Measurements from ENCODE around the gene PTRHD1.

The PTRHD1 gene

DNA sequence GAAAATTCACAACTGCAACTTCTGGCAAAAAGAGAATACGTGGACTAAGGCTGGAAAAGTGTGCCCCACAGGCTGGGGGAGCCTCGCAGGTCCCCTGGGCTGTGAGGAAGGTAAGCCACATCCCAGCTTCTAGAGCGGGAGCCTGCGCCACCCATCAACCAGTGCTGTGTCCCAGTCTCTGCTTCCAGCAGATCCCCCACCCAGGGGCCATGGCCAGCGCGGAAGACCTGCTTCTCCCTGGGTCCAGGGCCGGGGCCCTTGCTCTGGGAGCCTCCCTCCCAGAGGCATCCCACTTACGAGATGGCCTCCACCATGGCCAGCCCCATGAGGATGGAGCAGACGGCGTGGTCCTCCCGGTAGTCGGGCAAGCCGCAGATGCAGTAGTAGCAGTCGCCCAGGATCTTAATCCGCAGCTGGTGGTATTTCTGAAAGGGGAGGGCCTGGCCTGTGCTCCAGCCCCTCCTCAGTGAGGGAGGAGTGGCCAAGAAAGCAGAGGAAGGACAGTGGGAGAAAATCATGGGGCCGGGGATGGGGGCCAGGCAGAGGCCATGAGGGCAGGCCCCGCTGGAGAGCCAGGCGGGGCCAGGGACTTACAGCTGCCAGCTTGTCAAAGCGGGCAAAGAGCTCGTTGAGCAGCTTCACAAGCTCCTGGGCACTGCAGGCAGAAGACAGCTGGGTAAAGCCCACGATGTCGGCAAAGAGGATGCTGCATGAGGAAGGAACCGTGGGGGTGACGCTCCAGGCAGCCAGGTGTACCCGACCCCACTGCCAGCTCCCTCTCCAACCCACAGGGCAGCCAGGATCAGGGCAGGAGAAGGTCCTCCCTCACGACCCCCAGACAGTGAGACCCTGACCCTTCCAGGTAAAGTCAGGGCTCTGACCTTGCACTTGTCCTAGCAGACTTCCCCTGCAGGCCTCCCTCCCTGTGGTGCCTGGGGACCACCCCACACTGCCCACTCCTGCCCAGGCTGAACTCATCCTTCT, 48.1 kb upstream of the PTRHD1 start:
- H3K4me1 ChIP-seq (ENCODE audit: low read length), result no peaks in the 10 kb centered on the region
- no peak overlapping the region for H3K9ac ChIP-seq (ENCODE audit: low read length)
- H3K4me2 ChIP-seq (ENCODE audit: low read depth, low read length), result no peak overlapping the region
- no peaks in the 10 kb centered on the region; the same call in 1 of the 2 replicates for H3K36me3 ChIP-seq (replicated peaks; ENCODE audit: insufficient read depth, low read length)
- H2AFZ ChIP-seq (ENCODE audit: low read length), result no peak overlapping the region
- H3K27ac ChIP-seq (ENCODE audit: low read length), result no peak overlapping the region
- peaks cover 4% of the 10 kb centered on the region; the same call in 1 of the 2 replicates for H3K79me2 ChIP-seq (ENCODE audit: low read length)
- no peaks in the 10 kb centered on the region for H3K9me3 ChIP-seq (replicated peaks; ENCODE audit: insufficient read depth, low read length)
- no peak overlapping the region for H3K4me3 ChIP-seq (ENCODE audit: low read length)
- H3F3A ChIP-seq (ENCODE audit: insufficient read depth, low read length), result no peaks in the 10 kb centered on the region
- no peaks in the 10 kb centered on the region for H4K20me1 ChIP-seq (ENCODE audit: insufficient read depth, low read length)
- no peaks in the 10 kb centered on the region for H3K27me3 ChIP-seq (replicated peaks; ENCODE audit: insufficient read depth, low read length)
- no peaks in the 10 kb centered on the region for H3K9me2 ChIP-seq (replicated peaks; ENCODE audit: insufficient read depth, low read length)
- no peak for DNase-seq
- no peak for TF ChIP-seq EZH2 (optimal IDR thresholded peaks at IDR 0.05; ENCODE audit: low read depth, low read length)
- TF ChIP-seq EZH2phosphoT487 (IDR thresholded peaks at IDR 0.05; ENCODE audit: low read length), result no peak
- TF ChIP-seq, protein P1, sequence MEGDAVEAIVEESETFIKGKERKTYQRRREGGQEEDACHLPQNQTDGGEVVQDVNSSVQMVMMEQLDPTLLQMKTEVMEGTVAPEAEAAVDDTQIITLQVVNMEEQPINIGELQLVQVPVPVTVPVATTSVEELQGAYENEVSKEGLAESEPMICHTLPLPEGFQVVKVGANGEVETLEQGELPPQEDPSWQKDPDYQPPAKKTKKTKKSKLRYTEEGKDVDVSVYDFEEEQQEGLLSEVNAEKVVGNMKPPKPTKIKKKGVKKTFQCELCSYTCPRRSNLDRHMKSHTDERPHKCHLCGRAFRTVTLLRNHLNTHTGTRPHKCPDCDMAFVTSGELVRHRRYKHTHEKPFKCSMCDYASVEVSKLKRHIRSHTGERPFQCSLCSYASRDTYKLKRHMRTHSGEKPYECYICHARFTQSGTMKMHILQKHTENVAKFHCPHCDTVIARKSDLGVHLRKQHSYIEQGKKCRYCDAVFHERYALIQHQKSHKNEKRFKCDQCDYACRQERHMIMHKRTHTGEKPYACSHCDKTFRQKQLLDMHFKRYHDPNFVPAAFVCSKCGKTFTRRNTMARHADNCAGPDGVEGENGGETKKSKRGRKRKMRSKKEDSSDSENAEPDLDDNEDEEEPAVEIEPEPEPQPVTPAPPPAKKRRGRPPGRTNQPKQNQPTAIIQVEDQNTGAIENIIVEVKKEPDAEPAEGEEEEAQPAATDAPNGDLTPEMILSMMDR (IDR thresholded peaks at IDR 0.05; ENCODE audit: low read length), result no peak

DNA sequence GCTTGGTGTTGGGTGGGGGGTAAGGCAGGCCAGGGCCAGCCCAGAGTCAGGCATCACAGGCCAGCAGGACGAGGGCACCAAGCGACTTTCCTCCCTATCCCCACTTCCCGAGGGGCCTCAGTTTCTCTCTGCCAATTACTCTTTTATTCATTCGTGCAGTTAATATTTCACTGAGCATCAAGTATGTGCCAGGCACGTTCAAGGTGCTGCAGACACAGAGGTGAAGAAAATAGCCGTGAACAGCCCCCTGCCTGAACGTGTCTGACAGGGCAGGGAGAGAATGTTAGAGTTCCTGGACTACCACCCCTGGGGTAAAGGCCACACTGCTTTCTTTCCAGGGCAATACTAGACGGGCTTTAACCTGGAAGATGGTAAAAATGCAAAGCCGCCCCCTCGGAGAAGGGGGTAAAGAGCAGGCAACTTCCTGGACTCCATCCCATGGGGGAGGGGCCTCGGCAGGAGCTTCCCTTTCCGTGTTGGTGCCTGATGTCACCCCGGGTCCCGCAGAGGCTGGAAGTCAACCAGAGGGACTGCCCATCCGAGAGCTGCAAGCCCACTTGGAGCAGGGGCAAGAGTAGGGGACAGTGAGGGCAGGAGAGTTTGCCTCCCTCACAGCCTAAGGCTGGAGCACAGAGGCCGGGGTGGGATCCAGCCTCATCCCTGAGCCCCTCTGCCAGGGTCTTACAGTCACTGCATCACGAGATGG, 47.1 kb upstream of the PTRHD1 start:
- Histone ChIP-seq H3K4me1 (ENCODE audit: low read length) (no peaks in the 10 kb centered on the region), H3K4me3 (ENCODE audit: low read length) (no peak overlapping the region), H4K20me1 (ENCODE audit: insufficient read depth, low read length) (no peaks in the 10 kb centered on the region), H3K9ac (ENCODE audit: low read length) (no peak overlapping the region), H3K9me3 (replicated peaks; ENCODE audit: insufficient read depth, low read length) (no peaks in the 10 kb centered on the region), H3F3A (ENCODE audit: insufficient read depth, low read length) (no peaks in the 10 kb centered on the region), H2AFZ (ENCODE audit: low read length) (no peak overlapping the region), H3K4me2 (ENCODE audit: low read depth, low read length) (no peak overlapping the region), H3K27me3 (replicated peaks; ENCODE audit: insufficient read depth, low read length) (no peaks in the 10 kb centered on the region), H3K79me2 (ENCODE audit: low read length) (peaks cover 4% of the 10 kb centered on the region; the same call in 1 of the 2 replicates), H3K27ac (ENCODE audit: low read length) (no peak overlapping the region), H3K9me2 (replicated peaks; ENCODE audit: insufficient read depth, low read length) (no peaks in the 10 kb centered on the region), H3K36me3 (replicated peaks; ENCODE audit: insufficient read depth, low read length) (no peaks in the 10 kb centered on the region; the same call in 1 of the 2 replicates)
- no peak for TF ChIP-seq EZH2phosphoT487 (IDR thresholded peaks at IDR 0.05; ENCODE audit: low read length)
- TF ChIP-seq, protein P1 (IDR thresholded peaks at IDR 0.05; ENCODE audit: low read length), result no peak
- no peak for TF ChIP-seq EZH2 (optimal IDR thresholded peaks at IDR 0.05; ENCODE audit: low read depth, low read length)
- DNase-seq, result no peak

DNA sequence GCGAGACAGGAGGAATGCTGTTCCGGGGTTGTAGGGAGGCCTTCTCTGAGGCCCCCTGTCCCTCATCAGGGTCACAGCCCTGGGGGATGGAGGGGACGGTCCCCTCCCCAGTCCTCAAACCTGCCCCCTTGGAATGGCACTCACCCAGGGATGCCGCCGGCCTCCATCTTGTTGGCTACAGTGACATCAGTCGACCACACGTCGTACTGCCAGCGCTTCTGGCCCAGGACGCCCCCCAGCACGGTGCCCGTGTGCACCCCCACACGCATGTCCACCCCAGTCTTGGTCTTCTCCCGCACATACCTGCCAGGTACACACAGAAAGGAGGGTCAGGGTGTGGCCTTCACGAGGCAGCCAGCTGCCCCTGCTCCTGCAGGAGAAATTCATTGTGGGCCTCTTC, 46.5 kb upstream of the PTRHD1 start:
- Histone ChIP-seq H3K9me2 (replicated peaks; ENCODE audit: insufficient read depth, low read length) (no peaks in the 10 kb centered on the region), H2AFZ (ENCODE audit: low read length) (no peak overlapping the region), H3K36me3 (replicated peaks; ENCODE audit: insufficient read depth, low read length) (no peaks in the 10 kb centered on the region; the same call in 1 of the 2 replicates), H3K4me1 (ENCODE audit: low read length) (no peaks in the 10 kb centered on the region), H3K9ac (ENCODE audit: low read length) (no peak overlapping the region), H3K4me2 (ENCODE audit: low read depth, low read length) (no peak overlapping the region), H3F3A (ENCODE audit: insufficient read depth, low read length) (no peaks in the 10 kb centered on the region), H3K4me3 (ENCODE audit: low read length) (no peak overlapping the region), H3K27me3 (replicated peaks; ENCODE audit: insufficient read depth, low read length) (no peaks in the 10 kb centered on the region), H4K20me1 (ENCODE audit: insufficient read depth, low read length) (no peaks in the 10 kb centered on the region), H3K9me3 (replicated peaks; ENCODE audit: insufficient read depth, low read length) (no peaks in the 10 kb centered on the region), H3K27ac (ENCODE audit: low read length) (no peak overlapping the region), H3K79me2 (ENCODE audit: low read length) (peaks cover 4% of the 10 kb centered on the region; the same call in 1 of the 2 replicates)
- TF ChIP-seq EZH2 (optimal IDR thresholded peaks at IDR 0.05; ENCODE audit: low read depth, low read length), result no peak
- TF ChIP-seq, protein P1 (IDR thresholded peaks at IDR 0.05; ENCODE audit: low read length), result no peak
- TF ChIP-seq EZH2phosphoT487 (IDR thresholded peaks at IDR 0.05; ENCODE audit: low read length), result no peak
- DNase-seq, result no peak
